Upper lobe of left lung (tissue), 6 donors: Measurements from ENCODE around the gene CCDC57. TPM values are rescaled to one million over a fixed set of nuclear protein-coding genes. Genes with fewer than 3 reads are reported as not detected.

ENCODE experiments used
- ATAC-seq, 2 donors: fragments of 200-7000 bp; cut with Tn5 transposase; one replicate each; pipeline ENCODE4 v1.9.1; 2022; ENCODE audit warnings: mild to moderate bottlenecking in 2 of 2, moderate library complexity in 2 of 2; ENCODE audit not compliant: low FRiP score in 2 of 2
- DNase-seq, 2 donors: peaks; one replicate each; pipeline ENCODE4 v3.0.0-alpha.2; 2019 to 2020
- H3K27ac ChIP-seq, 4 donors: fragments of 200-600 bp; sonication (generic); one replicate each; pipeline ENCODE4 v1.5.1; 2016 to 2019
- H3K27me3 ChIP-seq, 4 donors: fragments of 200-600 bp; sonication (generic); one replicate each; pipeline ENCODE4 v1.5.1; 2017 to 2019
- H3K36me3 ChIP-seq, 4 donors: fragments of 200-600 bp; sonication (generic); one replicate each; pipeline ENCODE4 v1.5.1; 2016 to 2019
- H3K4me1 ChIP-seq, 4 donors: fragments of 200-600 bp; sonication (generic); one replicate each; pipeline ENCODE4 v1.5.1; 2018 to 2019
- H3K4me3 ChIP-seq, 4 donors: fragments of 200-600 bp; sonication (generic); one replicate each; pipeline ENCODE4 v1.5.1; 2017 to 2019; ENCODE audit warnings: mild to moderate bottlenecking in 2 of 4, moderate library complexity in 1 of 4
- H3K9me3 ChIP-seq, 4 donors: fragments of 200-600 bp; sonication (generic); one replicate each; pipeline ENCODE4 v1.5.1; 2018 to 2019
- EP300 ChIP-seq, 4 donors: sonication (generic); formaldehyde crosslinking; IDR thresholded peaks; one replicate each; pipeline ENCODE4 v1.5.1; 2017; ENCODE audit warnings: antibody characterized with exemption in 4 of 4, control low read depth in 2 of 4
- POLR2A ChIP-seq, 4 donors: fragments of 450-650 bp; IDR thresholded peaks; one replicate each; pipeline ENCODE4 v1.5.1; 2016 to 2017; ENCODE audit warnings: antibody characterized with exemption in 4 of 4, mild to moderate bottlenecking in 2 of 4
- POLR2AphosphoS5 ChIP-seq, 2 donors: sonication (generic); formaldehyde crosslinking; IDR thresholded peaks; one replicate each; pipeline ENCODE4 v1.5.1; 2017; ENCODE audit warnings: antibody characterized with exemption in 2 of 2
- WGBS, 2 donors: methylation state at CpG; one replicate each; pipeline ENCODE4 v1.1.5; 2017 to 2018; 5-methylcytosine and 5-hydroxymethylcytosine counted together
- total RNA-seq, 6 donors: library from RNA; depleted of rRNA in 4 of 6; stranded (reverse); fragments of >200 nt in 4 of 6; gene quantifications; one replicate each; pipeline versions ENCODE4 v1.1.0 to v1.2.1, GENCODE V29; 2016 to 2021
- TF ChIP-seq, protein P1 (sequence below), 6 experiments: fragments of 450-650 bp in 4 of 6; fragments of 200-600 bp in 2 of 6; sonication (generic) in 2 of 6; IDR thresholded peaks; one replicate each; pipeline ENCODE4 v1.5.1; 2016 to 2019; ENCODE audit warnings: antibody characterized with exemption in 6 of 6
- donor health status: DM: no; HTN: no; CAD: no; lungs with moderate emphysema.
- donor health status: DM: no; HTN: yes; CAD: no; lungs with severe emphysema.

CCDC57 gene
- total RNA-seq, 6 donors from 2014 or later, result 52.9 to 204 (median 71.8) TPM

- H3K9me3 ChIP-seq, result no peaks in the 10 kb centered on the region
- H3K4me3 ChIP-seq, result no peak overlapping the region
- H3K4me1 ChIP-seq, result peaks cover 44 to 55% (median 46%) of the 10 kb centered on the region in 4 donors
- H3K36me3 ChIP-seq, result peaks cover 57 to 82% (median 73%) of the 10 kb centered on the region in 4 donors
- ATAC-seq, result no peak
- DNase-seq, result peak in 1 of 2 donors; percentile 83
- no peak for TF ChIP-seq POLR2AphosphoS5 (IDR thresholded peaks at IDR 0.05)
- TF ChIP-seq EP300 (IDR thresholded peaks at IDR 0.05), result no peak
- TF ChIP-seq, protein P1, sequence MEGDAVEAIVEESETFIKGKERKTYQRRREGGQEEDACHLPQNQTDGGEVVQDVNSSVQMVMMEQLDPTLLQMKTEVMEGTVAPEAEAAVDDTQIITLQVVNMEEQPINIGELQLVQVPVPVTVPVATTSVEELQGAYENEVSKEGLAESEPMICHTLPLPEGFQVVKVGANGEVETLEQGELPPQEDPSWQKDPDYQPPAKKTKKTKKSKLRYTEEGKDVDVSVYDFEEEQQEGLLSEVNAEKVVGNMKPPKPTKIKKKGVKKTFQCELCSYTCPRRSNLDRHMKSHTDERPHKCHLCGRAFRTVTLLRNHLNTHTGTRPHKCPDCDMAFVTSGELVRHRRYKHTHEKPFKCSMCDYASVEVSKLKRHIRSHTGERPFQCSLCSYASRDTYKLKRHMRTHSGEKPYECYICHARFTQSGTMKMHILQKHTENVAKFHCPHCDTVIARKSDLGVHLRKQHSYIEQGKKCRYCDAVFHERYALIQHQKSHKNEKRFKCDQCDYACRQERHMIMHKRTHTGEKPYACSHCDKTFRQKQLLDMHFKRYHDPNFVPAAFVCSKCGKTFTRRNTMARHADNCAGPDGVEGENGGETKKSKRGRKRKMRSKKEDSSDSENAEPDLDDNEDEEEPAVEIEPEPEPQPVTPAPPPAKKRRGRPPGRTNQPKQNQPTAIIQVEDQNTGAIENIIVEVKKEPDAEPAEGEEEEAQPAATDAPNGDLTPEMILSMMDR (IDR thresholded peaks at IDR 0.05), result no peak
- TF ChIP-seq POLR2A (IDR thresholded peaks at IDR 0.05), result no peak
- H3K27me3 ChIP-seq, result no peaks in the 10 kb centered on the region
- WGBS, 2 donors, result 88 to 90% methylated on average over 25 to 39 of the region's 47 CpGs
- H3K27ac ChIP-seq, result peak overlapping the region in 3 of 4 donors; percentile 8 to 70 (median 58)
Measured at GRCh38 chr17:82245134-82246039, 32.7 kb upstream of the CCDC57 start.

DNA sequence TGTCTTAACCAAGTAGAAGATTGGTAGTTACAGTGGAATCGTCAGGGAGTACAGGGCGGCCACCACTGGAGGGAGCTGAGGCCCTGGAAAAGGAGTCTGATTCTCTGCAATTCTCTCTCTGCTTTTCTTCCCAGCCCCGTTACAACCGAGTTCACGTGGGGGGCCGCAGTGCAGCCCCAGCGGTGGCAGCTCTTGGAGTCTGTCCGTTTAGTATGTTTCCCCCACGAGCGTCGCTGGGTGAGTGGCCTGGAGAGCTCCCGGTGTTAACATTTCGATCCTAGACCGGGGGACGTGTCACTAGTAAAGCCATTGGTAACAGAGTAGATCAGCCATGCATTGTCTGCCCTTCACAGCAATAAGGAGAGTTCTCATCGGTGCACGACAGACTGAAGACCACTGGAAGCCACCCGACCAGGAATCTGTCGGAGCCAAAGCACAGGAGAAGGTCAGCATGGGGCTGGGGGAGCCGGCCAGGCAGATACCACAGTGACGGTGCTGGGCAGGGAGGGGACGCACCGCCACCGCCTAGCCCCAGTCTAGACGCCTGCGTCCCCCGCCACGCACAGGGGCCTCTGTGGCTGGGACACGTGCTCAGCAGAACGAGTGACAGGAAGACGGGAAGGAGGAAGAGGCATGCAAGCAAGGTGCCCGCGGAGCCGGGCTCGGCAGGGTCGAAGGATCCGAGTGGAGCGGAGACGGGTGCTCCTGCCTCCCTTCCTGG lies 31.9 kb upstream of the CCDC57 start:
- ATAC-seq, result no peak
- TF ChIP-seq EP300 (IDR thresholded peaks at IDR 0.05) (no peak), POLR2AphosphoS5 (IDR thresholded peaks at IDR 0.05) (no peak), POLR2A (IDR thresholded peaks at IDR 0.05) (no peak)
- TF ChIP-seq, protein P1 (IDR thresholded peaks at IDR 0.05), result peak in 3 of 6 experiments; percentile 20 to 40 (median 21)
- WGBS, 2 donors, result 87 to 90% methylated on average over 35 to 39 of the region's 39 CpGs
- no peaks in the 10 kb centered on the region for H3K9me3 ChIP-seq
- H3K4me1 ChIP-seq, result peaks cover 53 to 64% (median 54%) of the 10 kb centered on the region in 4 donors
- peaks cover 49 to 82% (median 68%) of the 10 kb centered on the region in 4 donors for H3K36me3 ChIP-seq
- no peaks in the 10 kb centered on the region for H3K27me3 ChIP-seq
- H3K4me3 ChIP-seq, result no peak overlapping the region
- peak overlapping the region in 1 of 4 donors; percentile 8 for H3K27ac ChIP-seq
- DNase-seq, result peak in 1 of 2 donors; percentile 83

DNA sequence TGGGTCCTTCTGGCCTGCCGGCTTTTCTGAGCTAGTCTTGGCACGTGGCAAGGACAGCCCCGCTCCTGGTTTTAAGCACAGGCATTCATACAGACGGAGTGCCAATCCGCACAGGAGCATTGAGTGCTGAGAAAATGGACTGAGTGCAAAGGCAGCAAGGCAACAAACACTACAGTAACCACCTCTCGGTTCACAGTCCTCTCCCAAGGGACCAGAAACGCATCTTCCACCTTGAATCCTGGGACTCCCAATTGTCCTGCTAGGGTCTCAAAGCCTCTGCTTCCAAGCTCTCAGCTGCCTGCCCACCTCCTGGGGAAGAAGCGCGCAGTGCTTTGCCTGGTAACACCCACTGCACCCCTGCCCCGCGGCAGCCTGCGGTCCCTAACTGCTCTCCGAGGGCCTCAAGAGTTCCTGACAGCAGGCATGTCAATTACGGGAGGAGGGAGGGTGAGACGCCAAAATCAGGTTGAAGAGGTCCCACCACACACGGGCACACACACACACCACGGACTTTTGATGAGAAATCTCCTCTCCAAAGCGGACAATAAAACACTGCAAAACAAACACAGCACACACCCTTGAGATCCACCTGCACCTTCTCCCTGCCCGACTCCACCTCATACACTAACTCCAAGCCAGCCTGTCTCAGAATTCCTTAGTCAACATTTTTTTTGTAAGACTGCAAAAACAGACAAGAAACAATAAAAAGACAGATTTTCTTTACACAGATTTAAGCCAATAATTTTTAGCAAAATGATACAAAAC lies 31.2 kb upstream of the CCDC57 start:
- peaks cover 60 to 71% (median 61%) of the 10 kb centered on the region in 4 donors for H3K4me1 ChIP-seq
- no peak for TF ChIP-seq POLR2A (IDR thresholded peaks at IDR 0.05)
- TF ChIP-seq, protein P1 (IDR thresholded peaks at IDR 0.05), result no peak
- H3K36me3 ChIP-seq, result peaks cover 42 to 82% (median 66%) of the 10 kb centered on the region in 4 donors
- no peak overlapping the region for H3K4me3 ChIP-seq
- no peaks in the 10 kb centered on the region for H3K27me3 ChIP-seq
- WGBS, 2 donors, result 85 to 87% methylated on average over 19 of the region's 19 CpGs
- no peaks in the 10 kb centered on the region for H3K9me3 ChIP-seq
- peak overlapping the region; percentile 71 to 87 (median 82) for H3K27ac ChIP-seq
- ATAC-seq (no peak), DNase-seq (peak in 1 of 2 donors; percentile 60)

DNA sequence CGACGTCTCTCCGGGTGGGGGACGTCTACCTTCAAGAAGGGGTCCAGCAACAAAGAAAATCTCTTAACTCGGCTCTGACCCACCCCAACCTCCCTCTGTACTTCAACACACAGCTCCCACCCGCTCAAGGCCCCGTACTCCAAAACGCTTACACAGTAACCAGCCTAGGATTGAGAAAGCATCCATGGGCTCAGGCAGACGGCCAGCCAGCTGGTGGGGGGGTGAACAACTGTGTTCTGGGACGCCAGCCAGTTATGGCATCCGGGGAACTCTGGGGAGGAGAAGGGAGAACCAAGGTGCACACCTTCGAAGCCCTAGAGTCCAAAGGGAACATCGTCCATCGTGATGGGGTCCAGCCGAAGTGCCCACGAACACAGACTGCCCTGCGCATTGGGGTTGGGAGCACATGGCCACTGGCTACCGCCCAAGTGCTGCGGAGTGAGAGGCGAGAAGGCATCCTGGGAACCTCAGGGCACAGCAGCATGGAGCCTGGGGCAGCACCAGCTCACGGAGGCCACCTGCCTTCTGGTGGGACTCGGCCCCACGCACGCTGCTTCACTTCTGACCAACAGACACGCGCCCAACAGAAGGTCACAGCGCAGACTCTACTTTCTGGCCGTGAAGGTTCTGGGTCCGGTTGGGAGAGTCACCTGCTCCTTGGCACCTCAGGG lies 30.5 kb upstream of the CCDC57 start:
- Histone ChIP-seq H3K36me3 (peaks cover 34 to 78% (median 59%) of the 10 kb centered on the region in 4 donors), H3K9me3 (no peaks in the 10 kb centered on the region), H3K4me3 (no peak overlapping the region), H3K4me1 (peaks cover 67 to 78% (median 68%) of the 10 kb centered on the region in 4 donors), H3K27me3 (no peaks in the 10 kb centered on the region), H3K27ac (peak overlapping the region; percentile 71 to 87 (median 82))
- 61 to 64% methylated on average over 22 to 27 of the region's 29 CpGs for WGBS, 2 donors
- peak; percentile 7 to 54 for ATAC-seq
- TF ChIP-seq POLR2AphosphoS5 (IDR thresholded peaks at IDR 0.05) (peak; percentile 47 to 56), POLR2A (IDR thresholded peaks at IDR 0.05) (peak in 2 of 4 donors; percentile 4 to 5), EP300 (IDR thresholded peaks at IDR 0.05) (no peak)
- TF ChIP-seq, protein P1 (IDR thresholded peaks at IDR 0.05), result no peak
- DNase-seq, result peak; percentile 82 to 86
